Epithelial cell of prostate (primary cell): Measurements from ENCODE around the gene JDP2.

Experiments
- DNase-seq: peaks from one replicate; pipeline ENCODE4 v3.0.0-alpha.2; 2011; ENCODE audit warnings: low read depth, low spot score
- H3K27ac ChIP-seq: fragments of 450-650 bp; 2 replicates; pipeline ENCODE4 v1.5.1; 2017; ENCODE audit warnings: mild to moderate bottlenecking

The JDP2 gene

DNA sequence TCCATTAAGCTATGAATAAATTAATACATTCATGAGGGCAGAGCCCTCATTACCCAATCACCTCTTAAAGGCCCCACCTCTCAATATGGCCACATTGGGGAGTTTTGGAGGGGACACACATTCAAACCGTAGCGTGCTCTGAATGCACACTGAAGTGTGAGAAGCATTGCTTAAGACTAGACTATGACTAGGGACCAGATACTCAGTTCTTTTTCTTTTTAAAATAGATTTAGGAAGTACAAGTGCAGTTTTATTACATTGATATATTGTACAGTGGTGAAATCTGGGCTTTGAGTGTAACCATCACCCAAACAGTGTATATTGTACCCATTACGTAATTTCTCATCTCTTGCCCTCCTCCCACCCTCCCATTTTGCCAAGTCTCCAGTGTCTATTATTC is 21.0 kb upstream of the JDP2 start:
- H3K27ac ChIP-seq: no peak overlapping the region
- DNase-seq: no peak

DNA sequence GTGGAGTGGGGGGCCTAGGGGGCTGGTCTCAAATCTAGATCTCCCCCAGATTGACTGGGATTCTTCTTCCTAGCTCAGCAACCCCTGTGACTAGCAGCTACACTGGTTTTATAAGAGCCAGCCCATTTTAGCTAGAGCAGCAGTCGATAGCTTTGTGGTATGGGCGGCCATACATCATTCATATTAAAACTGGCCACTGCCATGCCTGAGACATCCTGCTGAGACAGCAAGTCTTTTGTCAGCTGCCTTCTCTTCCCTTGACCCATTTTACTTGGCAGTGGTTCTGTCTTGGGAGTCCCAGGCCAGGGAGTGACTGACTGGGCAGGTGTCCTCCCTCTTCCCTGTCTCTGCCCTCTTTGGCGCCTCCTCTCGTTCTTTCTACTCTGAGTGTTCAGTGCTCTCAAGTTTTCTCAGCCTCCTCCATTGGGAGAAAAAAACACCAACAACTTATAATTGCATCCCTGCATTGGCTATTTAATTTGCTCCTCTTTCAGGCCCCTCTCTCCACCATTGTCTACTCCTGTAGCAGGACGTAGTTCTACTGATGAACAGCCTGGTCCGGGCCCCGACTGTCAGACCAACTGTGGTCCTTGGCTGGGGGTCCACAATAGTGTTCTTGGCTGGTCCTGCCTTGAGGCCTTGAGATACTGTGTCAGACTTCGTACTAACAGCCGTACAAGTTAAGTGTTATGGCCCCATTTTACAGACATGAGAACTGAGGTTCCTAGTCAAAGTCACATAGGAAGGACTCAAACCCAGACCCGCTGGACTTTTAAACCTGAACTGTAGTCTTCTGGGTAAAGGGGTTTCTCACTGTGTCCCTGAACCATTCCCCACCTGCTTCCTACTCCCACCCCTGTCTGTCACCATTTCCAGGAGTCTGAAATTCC is 18.3 kb upstream of the JDP2 start:
- no peak overlapping the region for H3K27ac ChIP-seq

DNA sequence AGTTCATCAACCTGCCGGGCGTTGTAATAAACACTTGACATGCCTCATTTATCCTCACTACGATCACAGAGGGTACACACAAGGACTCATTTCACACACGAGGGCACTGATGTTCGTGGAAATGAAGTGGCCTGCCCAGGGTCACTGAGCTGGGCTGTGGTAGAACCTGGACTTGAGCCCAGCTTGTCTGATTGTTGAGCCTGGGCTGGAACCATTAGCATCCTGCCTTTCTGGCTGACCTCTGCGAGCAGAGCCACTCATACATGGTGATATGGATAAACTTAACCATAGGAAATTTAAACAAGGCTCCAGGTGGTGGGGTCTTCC is 16.6 kb upstream of the JDP2 start:
- no peak for DNase-seq

More for the DNA sequence above, 18.3 kb upstream of the JDP2 start:
- DNase-seq: no peak

DNA sequence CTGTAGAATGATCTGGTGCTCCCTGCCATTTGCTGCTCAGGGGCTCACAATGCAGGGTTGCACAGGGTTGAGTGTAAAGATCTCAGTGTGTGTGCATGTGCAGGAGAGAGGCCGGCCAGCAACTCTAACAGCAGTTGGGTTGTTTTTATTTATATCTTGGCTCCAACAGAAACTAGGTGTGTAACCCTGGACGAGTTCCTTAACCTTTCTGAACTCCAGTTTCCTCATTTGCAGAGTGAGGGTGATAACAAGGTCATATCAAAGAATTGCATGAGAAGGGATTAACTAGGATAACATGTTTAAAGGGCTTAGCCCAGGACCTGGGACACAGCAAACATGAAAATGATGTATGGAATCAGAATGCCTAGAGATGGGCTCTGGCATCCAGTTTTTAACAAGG is 14.8 kb upstream of the JDP2 start:
- H3K27ac ChIP-seq: no peak overlapping the region
- DNase-seq: no peak

More for the DNA sequence above, 16.6 kb upstream of the JDP2 start:
- no peak overlapping the region for H3K27ac ChIP-seq

DNA sequence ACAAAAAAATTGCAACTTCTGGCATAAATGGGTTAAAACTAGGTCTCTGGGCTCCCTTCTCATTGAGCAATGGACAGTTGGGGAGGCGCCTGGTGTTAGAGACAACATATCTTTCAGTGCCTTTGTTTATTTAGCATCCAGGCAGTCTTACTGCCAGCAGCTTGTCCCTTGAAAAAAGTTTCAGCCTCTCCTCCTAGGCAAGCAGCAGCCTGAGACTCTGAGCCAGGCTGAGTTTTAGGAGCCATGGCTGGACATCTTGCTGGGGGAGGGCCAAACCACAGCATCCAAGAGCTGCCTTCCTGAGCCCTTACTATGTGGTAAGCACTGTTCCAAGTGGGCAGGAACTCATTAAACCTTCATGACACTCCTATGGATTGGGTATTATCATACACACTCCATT is 10.1 kb upstream of the JDP2 start:
- DNase-seq: peak; percentile 16
- no peak overlapping the region for H3K27ac ChIP-seq

DNA sequence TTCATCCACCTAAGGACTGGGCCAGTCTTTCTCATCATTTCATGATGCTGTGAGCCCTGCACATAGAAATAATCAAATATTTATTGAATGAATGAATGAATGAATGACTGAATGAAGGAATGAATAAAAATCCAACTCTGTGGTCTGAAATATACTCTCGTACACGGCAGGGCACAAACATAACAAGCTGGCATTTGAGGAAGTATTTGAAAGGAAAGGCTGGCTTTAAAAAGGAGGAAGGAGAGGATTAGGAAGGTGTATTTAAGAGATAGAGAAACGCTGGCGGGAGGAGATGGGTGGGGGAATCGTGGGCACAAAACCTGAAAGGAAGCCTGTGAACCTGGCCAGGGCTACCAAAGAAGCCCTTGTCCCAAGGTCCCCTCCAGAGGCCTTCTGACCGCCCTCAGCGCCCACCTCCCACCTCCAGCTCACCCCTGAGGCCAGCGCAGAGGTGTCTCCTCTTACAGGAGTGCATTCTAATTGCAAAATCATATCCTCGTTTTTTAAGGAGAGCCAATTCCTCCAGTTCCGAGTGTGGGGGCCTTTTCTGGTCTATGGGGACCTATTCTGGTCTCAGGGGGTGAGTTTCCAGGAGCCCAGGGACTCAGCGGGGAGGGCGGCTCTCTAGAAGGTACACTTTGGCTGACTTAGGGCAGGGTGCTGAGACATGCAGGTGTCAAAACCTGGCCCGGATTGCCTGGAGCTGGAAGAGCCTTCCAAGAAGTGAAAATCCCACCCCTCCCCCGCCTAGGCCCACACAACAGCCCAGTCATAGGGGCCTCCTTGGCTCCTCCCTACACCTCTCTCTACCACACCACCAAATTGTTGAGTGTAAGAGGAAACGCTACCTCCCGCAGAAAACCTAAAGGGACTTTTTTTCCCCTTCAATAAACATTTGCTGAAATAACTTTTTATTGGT is 8.7 kb upstream of the JDP2 start:
- no peak for DNase-seq
- H3K27ac ChIP-seq: no peak overlapping the region

DNA sequence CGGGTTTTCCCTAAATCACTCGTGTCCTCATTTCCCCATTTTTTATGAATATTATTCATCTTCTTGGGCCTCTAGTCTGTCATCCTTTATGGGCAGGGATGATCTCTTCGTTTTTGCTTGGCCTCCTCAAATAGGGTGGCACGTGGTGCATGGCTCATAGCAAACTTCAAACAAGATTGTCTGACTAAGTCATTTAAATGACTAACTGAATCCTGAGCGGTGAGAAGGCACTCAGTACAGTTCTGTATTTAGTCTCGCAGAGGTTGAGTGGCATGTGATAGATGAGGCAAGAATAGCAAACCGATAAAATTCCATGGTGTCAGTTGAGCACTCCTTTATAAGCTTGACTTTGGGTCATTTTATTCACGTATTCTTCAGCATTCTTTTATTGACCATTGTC is 5.7 kb upstream of the JDP2 start:
- peak; percentile 79 for DNase-seq
- H3K27ac ChIP-seq: no peak overlapping the region

DNA sequence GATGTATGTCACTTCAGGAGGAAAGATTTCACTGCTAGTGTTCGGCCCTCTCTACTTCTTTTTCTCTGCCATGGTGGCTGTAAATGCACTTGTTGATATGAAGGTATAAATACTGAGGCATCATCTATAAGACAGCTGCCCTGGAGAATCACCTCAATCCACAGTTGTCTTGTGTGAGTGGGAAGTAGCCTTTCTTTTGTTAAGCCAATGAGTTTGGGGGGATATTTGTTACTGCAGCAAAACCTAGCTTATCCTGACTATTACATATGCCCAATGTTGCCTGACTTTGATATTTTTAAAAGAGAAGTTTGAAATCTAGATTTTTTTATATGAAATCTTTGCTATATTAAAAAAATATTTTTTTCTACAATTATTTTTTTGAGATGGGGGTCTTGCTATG is 3.3 kb upstream of the JDP2 start:
- no peak overlapping the region for H3K27ac ChIP-seq
- DNase-seq: no peak

DNA sequence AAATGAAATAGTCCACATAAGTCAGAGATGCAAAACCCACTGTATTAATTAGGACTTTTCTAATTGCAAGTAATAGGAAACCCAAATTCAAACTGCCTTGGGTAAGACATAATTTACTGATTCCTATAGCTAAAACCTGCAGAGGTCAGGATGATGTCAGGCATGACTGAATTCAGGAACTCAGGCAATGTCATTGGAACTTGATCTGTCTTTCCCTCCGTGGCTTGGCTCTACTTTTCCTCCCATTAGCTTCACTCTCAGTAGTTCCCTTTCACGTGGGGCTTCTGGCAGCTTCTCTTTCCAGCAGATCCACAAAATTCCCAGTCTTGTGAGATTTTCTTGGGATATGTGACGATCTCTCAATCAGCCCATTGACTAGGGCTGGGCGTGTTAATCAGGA is 2.4 kb upstream of the JDP2 start:
- no peak overlapping the region for H3K27ac ChIP-seq
- no peak for DNase-seq

DNA sequence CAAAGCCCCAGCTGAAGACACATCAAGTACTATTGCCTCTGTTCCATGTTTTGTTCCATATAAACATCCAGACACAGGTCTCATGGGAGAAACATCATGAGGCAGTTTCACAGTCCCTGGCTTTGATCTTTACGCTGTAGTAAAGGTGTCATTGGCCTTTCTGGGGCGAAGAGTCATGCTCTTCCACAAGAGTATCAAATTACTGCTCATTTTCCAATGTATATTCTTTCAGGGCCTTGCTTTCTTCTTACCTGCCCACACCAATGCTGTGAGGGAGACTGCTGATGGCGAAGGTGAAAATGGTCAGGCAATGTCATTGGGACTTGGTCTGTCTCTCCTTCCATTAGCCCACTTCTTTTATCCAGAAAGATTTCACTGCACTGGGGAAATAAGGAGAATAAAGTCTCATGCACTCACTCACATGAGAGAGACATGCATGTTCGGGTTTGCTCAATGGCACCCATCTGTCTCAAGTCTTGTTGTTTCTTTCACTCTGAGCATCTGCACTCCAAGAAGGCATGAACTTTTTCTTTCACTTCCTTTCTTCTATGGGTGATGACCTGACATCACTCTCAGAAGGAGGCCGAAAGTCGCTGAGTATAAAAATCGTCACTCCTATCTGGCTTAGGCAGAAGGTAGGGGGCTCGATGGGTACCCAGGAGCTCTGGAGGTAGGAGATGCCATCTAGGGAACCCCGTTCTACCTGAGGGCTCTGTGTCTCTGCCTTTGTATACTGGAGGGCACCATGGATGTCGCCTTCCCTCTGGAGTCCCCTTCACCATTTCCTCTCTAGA is 1.3 kb upstream of the JDP2 start:
- DNase-seq: no peak

DNA sequence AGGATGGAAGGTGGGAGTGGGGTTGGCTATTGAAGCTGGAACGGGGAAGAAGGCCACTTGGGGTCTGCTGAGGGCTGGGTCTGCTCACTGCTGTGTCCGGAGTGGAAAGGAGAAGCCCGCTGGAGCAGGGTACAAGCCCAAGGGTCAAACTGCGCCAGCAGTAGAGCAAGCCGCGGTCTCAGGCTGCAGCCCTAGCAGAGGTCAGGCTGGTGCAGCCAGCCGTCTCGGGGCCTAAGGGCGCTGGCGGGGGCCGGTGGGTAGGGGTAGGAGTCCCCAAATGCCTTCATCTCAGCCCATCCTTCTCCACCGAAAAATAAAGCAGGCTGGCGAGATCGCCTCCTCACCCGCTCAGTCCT is 718 bp upstream of the JDP2 start:
- H3K27ac ChIP-seq: no peak overlapping the region
- DNase-seq: no peak

More for the DNA sequence above, 1.3 kb upstream of the JDP2 start:
- no peak overlapping the region for H3K27ac ChIP-seq

DNA sequence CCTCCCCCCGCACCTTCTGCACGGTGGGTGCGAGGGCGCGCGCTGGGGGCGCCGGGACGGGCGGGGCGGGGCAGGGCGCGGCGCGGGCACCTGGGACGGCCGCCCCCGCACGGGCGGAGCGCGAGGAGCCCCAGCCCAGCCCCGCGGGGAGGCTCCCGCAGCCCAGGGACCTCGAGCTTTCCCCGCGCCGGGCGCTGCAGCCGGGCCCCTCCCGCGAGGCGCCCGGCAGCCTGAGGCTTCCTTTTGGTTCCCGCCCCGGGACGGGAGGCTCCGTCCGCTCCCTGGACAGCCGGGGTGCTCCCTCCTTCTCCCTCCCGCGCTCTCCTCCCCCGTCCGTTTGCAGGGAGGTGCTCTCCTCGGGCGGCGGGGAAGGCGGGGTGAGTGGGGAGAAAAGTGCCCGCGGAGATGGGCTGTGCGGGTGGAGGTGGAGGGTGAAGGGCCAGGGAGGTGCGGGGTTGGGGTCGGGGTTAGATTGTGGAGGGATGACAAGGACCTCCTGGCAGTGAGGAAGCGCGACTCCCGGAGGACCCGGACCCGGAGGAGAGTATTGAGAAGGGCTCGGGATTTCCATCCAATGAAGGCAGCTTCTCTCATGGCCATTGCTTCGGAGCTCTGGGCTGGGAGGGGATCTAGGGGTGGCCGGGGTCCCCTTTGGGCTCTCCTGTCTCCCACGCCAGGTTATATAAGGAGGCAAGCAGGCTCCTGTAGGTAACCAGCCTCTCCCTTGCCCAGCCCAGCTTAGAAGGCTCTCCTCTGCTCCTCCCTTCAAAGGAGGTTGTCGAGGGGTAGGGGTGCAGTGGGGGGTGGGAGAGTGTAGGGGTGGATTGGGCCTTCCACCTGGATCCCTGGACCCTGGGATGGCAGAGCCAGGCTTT is 645 bp downstream of the JDP2 start:
- no peak for DNase-seq
- peak overlapping the region; percentile 32 for H3K27ac ChIP-seq

DNA sequence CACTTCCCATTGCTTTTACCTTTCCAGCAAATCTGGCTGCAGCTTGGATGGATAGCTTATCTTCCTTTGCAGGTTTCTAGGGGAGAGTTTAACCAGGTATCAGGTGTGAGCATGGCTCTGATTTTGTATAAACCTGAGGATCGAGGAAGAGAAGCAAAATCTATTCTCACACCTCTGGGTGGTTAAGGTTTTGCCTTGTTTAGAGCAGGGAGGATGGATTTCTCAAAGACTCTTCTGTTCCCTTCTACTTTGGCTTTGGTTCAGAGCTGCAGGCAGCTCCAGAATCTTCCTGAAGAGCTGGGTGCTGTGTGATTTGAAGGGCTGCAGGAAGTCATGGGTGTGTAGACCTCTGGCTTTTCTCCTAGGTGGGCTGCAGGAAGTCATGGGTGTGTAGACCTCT is 1.7 kb downstream of the JDP2 start:
- no peak for DNase-seq
- H3K27ac ChIP-seq: no peak overlapping the region

DNA sequence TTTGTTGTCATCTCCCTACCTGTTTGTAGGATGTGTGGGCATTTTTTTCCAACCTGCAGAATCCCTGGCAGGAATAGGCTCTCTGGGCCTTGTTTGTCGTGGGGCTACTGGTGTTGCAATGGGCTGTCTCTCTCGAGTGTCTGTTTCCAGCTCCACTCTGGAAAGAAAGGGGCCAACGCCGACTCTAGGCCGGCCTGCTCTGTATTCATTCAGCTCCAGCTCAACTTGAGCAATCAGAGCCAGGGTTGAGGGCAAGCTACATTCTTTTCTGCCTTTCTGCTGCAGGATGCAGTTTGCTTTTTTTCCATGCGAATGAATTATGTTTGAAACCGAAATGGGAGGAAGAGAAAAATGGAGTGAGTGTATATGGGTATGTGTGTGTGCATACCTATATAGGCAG is 2.3 kb downstream of the JDP2 start:
- DNase-seq: no peak
- no peak overlapping the region for H3K27ac ChIP-seq

DNA sequence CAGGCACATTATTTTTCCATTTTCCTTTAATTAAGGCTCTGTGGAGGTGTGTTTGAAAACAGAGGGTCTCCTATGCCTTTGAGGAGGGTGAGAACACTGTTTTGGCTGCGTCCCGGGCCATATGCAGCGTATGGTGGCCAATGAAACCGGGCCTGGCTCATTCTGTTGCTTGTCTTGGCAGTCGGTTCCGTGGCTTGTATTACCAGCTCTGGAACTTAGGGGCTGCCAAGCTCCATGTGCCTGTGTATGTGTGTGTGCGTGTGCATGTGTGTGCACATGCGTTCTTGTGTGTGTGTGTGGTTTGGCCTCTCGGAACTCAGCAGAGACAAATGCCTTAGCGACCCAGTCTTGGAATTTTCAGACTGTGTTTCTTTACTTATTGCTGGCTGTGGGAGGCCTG is 2.7 kb downstream of the JDP2 start:
- H3K27ac ChIP-seq: no peak overlapping the region
- DNase-seq: no peak

DNA sequence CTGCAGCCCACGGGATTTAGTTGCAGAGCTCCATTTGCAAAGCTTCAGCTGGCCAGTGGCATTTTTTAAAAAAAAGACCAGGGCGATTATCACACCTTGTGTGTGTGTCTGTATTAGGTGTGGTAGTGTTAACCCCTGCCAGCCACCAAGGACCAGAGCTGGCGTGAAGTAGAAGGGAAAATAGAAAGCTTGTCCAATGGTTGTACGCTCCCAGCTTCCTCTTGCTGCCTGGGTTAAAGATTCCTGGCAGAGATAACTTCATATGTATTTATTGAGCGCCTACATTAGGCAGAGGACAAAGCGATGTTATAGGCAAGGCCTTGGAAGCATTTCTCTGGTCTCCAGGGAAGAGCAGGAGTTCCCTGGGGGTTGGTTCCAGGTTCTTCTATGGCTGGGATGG is 3.2 kb downstream of the JDP2 start:
- DNase-seq: no peak
- no peak overlapping the region for H3K27ac ChIP-seq

DNA sequence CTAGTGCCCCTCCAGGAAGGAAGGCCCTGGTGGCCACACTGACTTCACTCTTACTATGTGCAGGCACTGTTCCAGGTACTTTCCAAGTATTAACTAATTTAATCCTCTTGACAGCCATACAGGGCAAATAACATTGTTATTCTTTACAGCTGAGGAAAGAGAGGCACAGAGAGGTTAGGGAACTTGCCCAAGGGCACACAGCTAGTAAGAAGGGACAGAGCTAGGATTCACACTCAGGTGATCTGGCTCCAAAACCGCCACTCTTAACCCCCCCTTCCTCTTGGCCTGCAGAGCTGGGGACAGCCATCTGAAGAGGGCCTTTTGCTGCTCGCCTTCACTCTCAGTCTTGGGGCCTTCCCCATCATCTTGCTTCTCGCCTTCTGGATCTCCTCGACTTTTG is 4.0 kb downstream of the JDP2 start:
- no peak overlapping the region for H3K27ac ChIP-seq
- no peak for DNase-seq

DNA sequence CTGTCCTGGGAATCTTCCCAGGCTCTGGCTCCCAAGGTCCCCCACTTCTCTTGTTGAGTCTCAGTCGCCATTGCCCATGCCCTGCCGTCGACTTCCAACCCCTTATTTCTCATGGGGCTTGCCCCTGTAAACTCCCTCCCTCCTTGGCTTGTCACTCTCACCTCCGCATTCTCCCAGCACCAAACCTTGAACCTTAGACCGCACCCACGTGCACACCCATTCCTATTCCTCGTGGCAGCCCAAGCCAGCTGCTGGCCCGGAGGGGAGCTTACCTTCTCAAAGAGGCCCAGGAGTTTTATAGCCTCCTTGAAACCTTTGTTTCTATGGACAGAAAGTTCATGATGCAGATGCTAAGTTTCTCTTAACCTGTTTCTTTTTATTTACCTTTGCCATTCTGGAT is 4.6 kb downstream of the JDP2 start:
- no peak overlapping the region for H3K27ac ChIP-seq
- DNase-seq: no peak

DNA sequence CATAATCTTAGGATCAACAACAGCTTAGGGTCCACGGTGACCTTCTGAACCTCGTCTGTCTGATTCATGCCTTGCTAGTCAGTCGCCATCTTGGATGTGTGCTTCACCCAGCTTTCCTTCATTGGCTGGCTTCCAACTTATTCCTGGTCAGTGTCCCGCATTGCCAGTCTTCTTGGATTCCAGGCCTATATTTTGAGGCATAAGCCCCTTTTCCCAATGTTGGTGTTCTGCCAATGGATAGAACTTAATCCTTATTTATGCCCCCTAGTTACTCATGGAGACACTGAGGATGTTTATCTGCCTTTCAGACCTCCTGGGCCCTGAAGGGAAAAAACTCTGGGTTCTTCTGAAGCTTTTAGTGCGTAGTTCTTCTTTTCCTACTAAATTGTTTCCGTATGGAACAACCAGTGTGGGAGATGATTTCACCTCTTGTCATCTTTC is 5.8 kb downstream of the JDP2 start:
- H3K27ac ChIP-seq: no peak overlapping the region
- no peak for DNase-seq
